GM23338 (cell line): ENCODE data around the gene PISD. TPM values are rescaled to one million over a fixed set of nuclear protein-coding genes. Genes with fewer than 3 reads are reported as not detected.

ENCODE experiments used
- ATAC-seq: fragments of 200-7000 bp; cut with Tn5 transposase; 3 replicates; pipeline ENCODE4 v1.9.1; 2020
- DNase-seq: peaks from one replicate; pipeline ENCODE4 v3.0.0-alpha.2; 2015; ENCODE audit warnings: low spot score
- H2AFZ ChIP-seq: fragments of 200-600 bp; sonication (generic); 2 replicates; pipeline ENCODE4 v1.8.0; 2016; ENCODE audit warnings: antibody characterized with exemption, mild to moderate bottlenecking, moderate library complexity
- H3F3A ChIP-seq: fragments of 200-600 bp; sonication (generic); replicated peaks from 2 replicates; pipeline ENCODE4 v1.8.0; 2017; ENCODE audit warnings: antibody characterized with exemption, mixed run types, low read depth
- H3K27ac ChIP-seq: fragments of 200-600 bp; sonication (generic); 2 replicates; pipeline ENCODE4 v1.6.1; 2016; ENCODE audit warnings: low read depth
- H3K27me3 ChIP-seq: fragments of 200-600 bp; sonication (generic); 2 replicates; pipeline ENCODE4 v1.8.0; 2016; ENCODE audit warnings: mild to moderate bottlenecking, mixed run types, moderate library complexity; ENCODE audit not compliant: insufficient read depth
- H3K36me3 ChIP-seq: fragments of 200-600 bp; sonication (generic); 2 replicates; pipeline ENCODE4 v1.8.0; 2016; ENCODE audit warnings: mild to moderate bottlenecking; ENCODE audit not compliant: insufficient read depth
- H3K4me1 ChIP-seq: fragments of 200-600 bp; sonication (generic); 2 replicates; pipeline ENCODE4 v1.8.0; 2016; ENCODE audit warnings: mild to moderate bottlenecking, moderate library complexity; ENCODE audit not compliant: insufficient read depth
- H3K4me2 ChIP-seq: fragments of 200-600 bp; sonication (generic); 2 replicates; pipeline ENCODE4 v1.7.1; 2017; ENCODE audit warnings: mixed run types
- H3K4me3 ChIP-seq: fragments of 200-600 bp; sonication (generic); 2 replicates; pipeline ENCODE4 v1.6.1; 2016; ENCODE audit warnings: mixed run types
- H3K79me2 ChIP-seq: fragments of 200-600 bp; sonication (generic); replicated peaks from 2 replicates; pipeline ENCODE4 v1.8.0; 2017; ENCODE audit warnings: mild to moderate bottlenecking; ENCODE audit not compliant: insufficient read depth
- H3K9me2 ChIP-seq: fragments of 200-600 bp; sonication (generic); 2 replicates; pipeline ENCODE4 v1.8.0; 2017; ENCODE audit not compliant: insufficient read depth
- H4K20me1 ChIP-seq: fragments of 200-600 bp; sonication (generic); replicated peaks from 2 replicates; pipeline ENCODE4 v1.8.0; 2017; ENCODE audit warnings: mild to moderate bottlenecking; ENCODE audit not compliant: insufficient read depth
- H3K27ac Mint-ChIP-seq: 2 replicates; pipeline ENCODE4 v1.8.0; 2020; ENCODE audit warnings: inconsistent platforms, mild to moderate bottlenecking, moderate library complexity, mixed read lengths
- H3K27me3 Mint-ChIP-seq: 3 replicates; pipeline ENCODE4 v1.8.0; 2022; ENCODE audit warnings: low read depth, mild to moderate bottlenecking, moderate library complexity, mixed read lengths, inconsistent platforms; ENCODE audit not compliant: insufficient read depth, poor library complexity
- H3K36me3 Mint-ChIP-seq: 3 replicates; pipeline ENCODE4 v1.8.0; 2021; ENCODE audit warnings: low read depth, mild to moderate bottlenecking, inconsistent platforms, moderate library complexity, mixed read lengths
- H3K4me1 Mint-ChIP-seq: 3 replicates; pipeline ENCODE4 v1.8.0; 2020; ENCODE audit warnings: mild to moderate bottlenecking, inconsistent platforms, mixed read lengths
- H3K4me3 Mint-ChIP-seq: 3 replicates; pipeline ENCODE4 v1.8.0; 2021; ENCODE audit warnings: moderate library complexity, mild to moderate bottlenecking, inconsistent platforms, mixed read lengths
- H3K9me3 Mint-ChIP-seq: 3 replicates; pipeline ENCODE4 v1.8.0; 2020; ENCODE audit warnings: moderate library complexity, mild to moderate bottlenecking, inconsistent platforms, mixed read lengths
- CREB1 ChIP-seq: fragments of 250-450 bp; sonication (Bioruptor Pico); IDR thresholded peaks from 2 replicates; pipeline ENCODE4 v1.5.0; 2020; ENCODE audit warnings: low read depth, mild to moderate bottlenecking, moderate library complexity
- CTCF ChIP-seq, 2 experiments: fragments of 200-600 bp in 1 of 2; sonication (generic) in 1 of 2; conservative IDR thresholded peaks; 2 replicates each; pipeline versions ENCODE4 v1.5.1 to v1.6.1; 2016 to 2017; ENCODE audit warnings: antibody characterized with exemption in 2 of 2, low read depth in 2 of 2, mild to moderate bottlenecking in 2 of 2, moderate library complexity in 1 of 2
- ETS1 ChIP-seq: IDR thresholded peaks from 2 replicates; pipeline ENCODE4 v1.6.1; 2016; ENCODE audit warnings: antibody characterized with exemption
- NANOG ChIP-seq: IDR thresholded peaks from 2 replicates; pipeline ENCODE4 v1.6.1; 2016; ENCODE audit warnings: antibody characterized with exemption, borderline replicate concordance
- ZNF331 ChIP-seq: fragments of 250-450 bp; sonication (Bioruptor Pico); IDR thresholded peaks from 2 replicates; pipeline ENCODE4 v1.5.0; 2020; ENCODE audit warnings: low read depth, mild to moderate bottlenecking, moderate library complexity
- ZNF462 ChIP-seq: fragments of 250-450 bp; sonication (Bioruptor Pico); IDR thresholded peaks from 2 replicates; pipeline ENCODE4 v1.5.0; 2020; ENCODE audit warnings: mild to moderate bottlenecking, moderate library complexity
- polyA plus RNA-seq: library from polyadenylated mRNA; unstranded; fragments of >200 nt; fragmentation: Nextera tagmentation; extraction: Ambion mirVana; gene quantifications from 2 replicates; pipeline ENCODE4 v1.2.1, GENCODE V29; 2016
- total RNA-seq: library from RNA; depleted of rRNA; stranded (reverse); fragments of >200 nt; shearing (Covaris generic); gene quantifications from 2 replicates; pipeline ENCODE4 v1.2.3, GENCODE V29; 2014

Gene PISD
- total and polyA plus RNA-seq, 2 experiments from 2014 or later, result 43.1 to 54.5 TPM

GRCh38 chr22:31629741-31630184, 32.3 kb downstream of the PISD start (continued):
- TF ChIP-seq CTCF (conservative IDR thresholded peaks at IDR 0.05; ENCODE audit: low read depth in 2 of 2) (no peak), CREB1 (CRISPR knock-in tag) (no peak), ZNF331 (CRISPR knock-in tag) (no peak), ETS1 (no peak)

DNA sequence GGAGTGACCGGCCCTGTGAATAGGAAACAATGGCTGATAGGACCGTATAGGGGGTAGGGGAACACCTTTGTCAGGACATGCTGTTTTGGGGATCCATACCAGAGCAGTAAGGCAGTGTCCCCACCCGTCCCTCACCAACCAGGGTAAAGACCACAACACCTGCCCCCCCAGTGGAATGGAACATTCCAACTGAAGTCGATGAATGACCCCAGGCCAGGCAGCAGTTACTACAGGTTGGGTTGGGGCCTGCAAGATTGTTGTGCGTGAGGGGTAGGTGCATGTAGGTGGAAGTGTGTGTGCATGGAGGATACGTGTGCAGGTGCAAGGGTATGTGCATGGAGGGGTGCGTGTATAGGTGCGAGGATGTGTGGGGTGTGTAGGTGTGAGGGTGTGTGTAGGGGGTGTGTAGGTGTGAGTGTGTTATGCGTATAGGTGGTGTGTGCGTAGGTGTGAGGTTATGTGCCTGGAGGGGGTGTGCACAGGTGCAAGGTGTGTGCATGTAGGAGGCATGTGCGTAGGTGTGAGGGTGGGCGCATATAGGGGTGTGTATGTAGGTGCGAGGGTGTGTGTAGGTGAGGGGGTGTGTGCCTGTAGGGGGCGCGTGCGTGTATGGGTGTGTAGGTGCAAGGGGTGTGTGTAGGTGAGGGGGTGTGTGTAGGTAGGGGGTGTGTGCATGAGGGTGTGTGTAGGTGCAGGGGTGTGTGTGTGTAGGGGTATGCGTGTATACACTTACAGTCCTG, 32.9 kb downstream of the PISD start:
- Mint-ChIP-seq H3K36me3 (no peaks in the 10 kb centered on the region), H3K4me1 (peaks cover 50% of the 10 kb centered on the region), H3K27me3 (peaks cover 16% of the 10 kb centered on the region), H3K4me3 (peak overlapping the region; percentile 87; the same call in 1 of the 3 replicates), H3K9me3 (no peaks in the 10 kb centered on the region), H3K27ac (no peak overlapping the region)
- no peak overlapping the region for H3K4me3 ChIP-seq
- H4K20me1 ChIP-seq, result peaks cover 25% of the 10 kb centered on the region
- no peak overlapping the region for H2AFZ ChIP-seq
- H3K36me3 ChIP-seq, result no peaks in the 10 kb centered on the region
- DNase-seq (no peak), ATAC-seq (no peak)
- no peaks in the 10 kb centered on the region for H3K9me2 ChIP-seq
- H3F3A ChIP-seq, result peaks cover 13% of the 10 kb centered on the region
- H3K4me1 ChIP-seq, result peaks cover 19% of the 10 kb centered on the region
- H3K79me2 ChIP-seq, result peaks cover 81% of the 10 kb centered on the region
- no peaks in the 10 kb centered on the region for H3K27me3 ChIP-seq
- H3K27ac ChIP-seq, result no peak overlapping the region
- no peak for TF ChIP-seq ZNF462 (CRISPR knock-in tag)
- peak in 1 of 2 experiments; percentile 47; a peak in 2 of 4 replicates for TF ChIP-seq CTCF (conservative IDR thresholded peaks at IDR 0.05; ENCODE audit: low read depth in 2 of 2)
- no peak for TF ChIP-seq ZNF331 (CRISPR knock-in tag)
- TF ChIP-seq NANOG, result no peak
- H3K4me2 ChIP-seq, result peak overlapping the region; percentile 90; the same call in 1 of the 2 replicates
